NCI-H524 treated with DMSO at 0.1 percent for 48 hours (cell line): ENCODE data around the gene IL17C.

Experiments used
- DNase-seq: peaks from one replicate; lab custom pipeline; 2025; lab: John Stamatoyannopoulos, UW

The IL17C gene

GRCh38 chr16:88610080-88610479, 28.3 kb upstream of the IL17C start:
- no peak for DNase-seq

GRCh38 chr16:88610909-88611812, 27.2 kb upstream of the IL17C start:
- DNase-seq = no peak

DNA sequence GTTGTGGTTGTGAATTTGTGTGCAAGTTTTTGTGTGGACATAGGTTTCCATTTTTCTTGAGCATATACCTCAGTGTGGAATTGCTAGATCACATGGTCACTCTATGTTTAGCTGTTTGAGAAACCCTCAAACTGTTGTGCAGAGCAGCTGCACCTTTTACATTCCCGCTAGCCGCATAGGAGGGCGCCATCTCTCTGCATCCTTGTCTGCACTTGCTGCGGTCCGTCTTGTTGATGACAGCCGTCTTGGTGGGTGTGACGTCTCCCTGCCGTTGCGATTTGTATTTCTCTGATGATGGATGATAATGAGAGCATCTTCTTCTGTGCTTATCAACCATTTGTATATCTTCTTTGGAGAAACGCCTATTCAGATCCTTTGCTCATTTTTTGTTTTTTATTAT, 25.1 kb upstream of the IL17C start:
- DNase-seq = no peak

DNA sequence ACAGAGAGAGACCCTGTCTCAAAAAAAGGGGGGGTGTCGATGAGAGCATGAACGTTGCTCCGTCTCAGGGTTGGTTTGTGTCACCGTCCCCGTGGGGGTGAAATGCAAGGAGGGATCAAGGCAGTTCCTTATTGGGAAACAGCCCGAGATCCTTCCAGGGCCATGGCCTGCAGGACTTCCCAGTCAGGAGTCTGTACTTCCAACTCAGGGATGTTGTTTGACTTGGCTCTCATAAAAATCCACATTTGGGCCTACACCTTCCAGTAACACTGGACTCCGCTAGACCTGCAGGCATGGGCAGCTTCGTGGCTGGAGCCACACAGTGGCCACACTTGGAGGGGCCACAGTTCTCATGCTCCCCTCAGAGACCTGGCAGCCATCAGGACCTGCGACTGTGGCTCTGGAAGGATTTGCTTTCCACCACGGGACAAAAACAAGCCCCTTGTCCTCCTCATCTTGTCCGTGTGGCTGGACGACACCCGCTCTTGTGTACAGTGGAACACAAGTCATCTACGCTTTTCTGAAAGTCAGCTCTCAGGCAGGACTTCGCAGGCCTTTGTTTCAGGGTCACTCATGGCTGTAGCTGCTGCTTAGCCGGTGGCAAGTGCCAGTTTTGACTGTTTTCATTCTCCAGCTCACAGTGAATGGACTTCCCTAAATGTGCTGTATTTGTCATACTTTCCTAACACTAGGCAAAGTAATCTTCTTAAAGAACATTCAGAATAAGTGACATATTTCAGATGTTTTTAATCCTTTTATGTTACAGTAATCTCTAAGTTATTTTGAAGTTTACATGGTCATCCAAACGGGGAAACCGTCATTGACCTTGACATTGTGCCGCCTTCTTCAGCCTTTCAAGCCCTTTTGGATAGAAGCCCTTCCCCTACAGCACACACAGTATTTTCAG, 24.2 kb upstream of the IL17C start:
- no peak for DNase-seq

GRCh38 chr16:88614818-88615580, 23.4 kb upstream of the IL17C start:
- peak; percentile 41 for DNase-seq

- DNase-seq = no peak
Observed at GRCh38 chr16:88616320-88616719, 22.1 kb upstream of the IL17C start.

GRCh38 chr16:88616736-88617135, 21.6 kb upstream of the IL17C start:
- DNase-seq = no peak

GRCh38 chr16:88617268-88618031, 20.9 kb upstream of the IL17C start:
- DNase-seq = no peak

GRCh38 chr16:88618182-88618955, 20.0 kb upstream of the IL17C start:
- no peak for DNase-seq

DNA sequence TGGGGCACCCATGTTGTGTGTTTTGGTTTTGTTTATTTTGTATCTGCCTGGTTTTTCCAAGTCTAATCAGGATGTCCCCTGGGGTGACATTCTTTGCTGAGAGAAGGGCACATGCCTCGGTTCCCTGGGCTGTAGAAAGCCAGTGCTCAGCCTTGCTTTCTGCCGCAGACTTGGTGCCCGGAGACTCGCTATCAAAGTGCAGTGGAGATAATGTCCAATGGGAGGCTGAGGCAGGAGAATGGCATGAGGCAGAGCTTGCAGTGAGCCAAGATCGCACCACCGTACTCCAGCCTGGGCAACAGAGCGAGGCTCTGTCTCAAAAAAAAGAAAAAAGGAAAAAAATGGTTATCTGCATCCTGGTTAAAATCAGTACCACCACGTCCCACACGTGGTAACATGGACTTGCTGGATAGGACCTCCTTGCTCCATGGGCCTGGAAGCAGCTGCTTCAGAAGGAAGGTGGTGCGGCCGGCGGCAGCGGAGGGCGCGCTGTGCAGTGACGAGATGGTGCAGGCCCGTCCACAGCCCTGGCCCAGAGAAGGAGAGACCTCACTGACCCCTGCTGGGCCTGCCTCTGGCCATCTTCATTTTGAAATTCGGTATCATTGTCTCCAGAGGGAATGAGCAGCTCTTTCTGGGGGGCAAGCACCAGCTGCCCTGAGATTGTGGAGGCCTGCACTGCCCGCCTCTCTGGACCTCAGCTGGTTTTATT, 19.3 kb upstream of the IL17C start:
- no peak for DNase-seq

- DNase-seq = no peak
Observed at GRCh38 chr16:88619859-88620815, 18.2 kb upstream of the IL17C start.

DNA sequence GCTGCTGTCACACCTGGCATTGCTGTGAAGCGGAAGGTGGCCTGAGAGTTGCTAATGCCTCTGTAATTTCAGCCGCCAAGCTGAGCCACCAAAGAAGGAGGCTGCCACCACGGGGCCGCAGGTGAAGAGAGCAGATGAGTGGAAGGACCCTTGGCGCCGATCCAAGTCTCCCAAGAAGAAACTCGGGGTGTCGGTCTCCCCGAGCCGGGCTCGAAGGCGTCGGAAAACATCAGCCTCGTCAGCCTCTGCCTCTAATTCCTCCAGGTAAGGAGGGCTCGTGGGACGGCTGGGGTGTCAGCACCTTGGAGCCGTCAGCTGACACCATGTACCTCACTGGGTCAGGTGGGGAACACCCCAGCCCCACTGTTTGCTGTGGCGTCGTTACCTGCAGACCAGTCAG, 16.2 kb upstream of the IL17C start:
- no peak for DNase-seq

DNA sequence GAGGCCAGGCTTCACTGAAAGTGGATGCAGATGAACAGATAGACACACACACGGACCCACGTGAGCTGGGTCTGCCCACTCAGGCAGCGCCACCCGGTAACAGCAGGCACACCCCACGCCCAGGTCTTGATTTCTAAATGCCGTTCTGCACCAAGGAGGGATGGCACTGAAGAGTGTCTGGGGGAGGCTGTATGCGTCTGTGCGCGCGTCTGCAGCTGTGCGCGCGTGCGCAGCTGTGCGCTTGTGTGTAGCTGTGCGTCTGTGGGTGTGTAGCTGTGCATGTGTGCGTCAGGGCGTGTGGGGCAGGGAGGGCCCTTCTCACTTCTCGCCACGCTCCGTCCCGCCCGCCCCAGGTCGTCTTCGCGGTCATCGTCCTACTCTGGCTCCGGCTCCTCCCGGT, 15.5 kb upstream of the IL17C start:
- no peak for DNase-seq

GRCh38 chr16:88623858-88624257, 14.5 kb upstream of the IL17C start:
- DNase-seq = no peak

- no peak for DNase-seq
Observed at GRCh38 chr16:88624481-88624880, 13.9 kb upstream of the IL17C start.

- DNase-seq = no peak
Observed at GRCh38 chr16:88624977-88625576, 13.3 kb upstream of the IL17C start.

DNA sequence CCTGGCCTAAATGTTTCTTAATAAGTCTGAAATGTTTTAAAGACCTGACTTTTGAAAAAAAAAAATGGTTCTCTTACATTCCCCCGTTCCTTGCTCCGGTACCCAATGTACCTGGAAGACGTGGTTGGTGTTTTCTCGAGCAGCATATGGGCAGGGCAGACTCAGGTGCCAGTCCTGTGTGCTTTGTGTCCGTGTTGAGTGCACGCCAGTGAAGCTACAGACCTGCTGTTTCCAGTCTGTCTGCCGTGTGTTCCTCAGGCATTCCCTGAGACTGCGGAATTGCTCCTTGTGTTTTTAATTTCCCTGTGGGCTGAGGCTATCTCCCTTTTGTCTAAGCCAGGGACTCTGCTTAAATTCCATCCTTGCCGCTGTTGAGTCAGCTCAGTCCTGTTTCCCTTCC, 11.7 kb upstream of the IL17C start:
- no peak for DNase-seq
